Loucy (cell line): Measurements from ENCODE around the gene SUN1.
"Not testable (repeated sequence)": the region's sequence is repeated elsewhere in the genome, so short reads cannot be mapped to it uniquely, and the experiment has no call there.

Source experiments
- H2AFZ ChIP-seq: fragments of 200-600 bp; sonication (generic); 2 replicates; pipeline ENCODE4 v1.6.0; 2016; ENCODE audit warnings: antibody characterized with exemption, mild to moderate bottlenecking, low read length, moderate library complexity
- H3F3A ChIP-seq: fragments of 200-600 bp; 2 replicates; pipeline ENCODE4 v1.6.0; 2016; ENCODE audit warnings: antibody characterized with exemption, low read depth, mild to moderate bottlenecking
- H3K27me3 ChIP-seq: fragments of 200-600 bp; sonication (generic); 2 replicates; pipeline ENCODE4 v1.6.1; 2014; ENCODE audit warnings: low read length, mild to moderate bottlenecking; ENCODE audit not compliant: insufficient read depth, poor library complexity, severe bottlenecking
- H3K36me3 ChIP-seq: fragments of 200-600 bp; sonication (generic); 2 replicates; pipeline ENCODE4 v1.6.1; 2016; ENCODE audit warnings: low read length; ENCODE audit not compliant: insufficient read depth
- H3K4me1 ChIP-seq: fragments of 200-600 bp; sonication (generic); 2 replicates; pipeline ENCODE4 v1.5.1; 2014; ENCODE audit warnings: low read length, mild to moderate bottlenecking; ENCODE audit not compliant: insufficient read depth, poor library complexity, severe bottlenecking
- H3K4me2 ChIP-seq: fragments of 200-600 bp; sonication (generic); 2 replicates; pipeline ENCODE4 v1.6.0; 2014; ENCODE audit warnings: antibody characterized with exemption, low read length, low read depth, mild to moderate bottlenecking; ENCODE audit not compliant: poor library complexity, severe bottlenecking
- H3K4me3 ChIP-seq: fragments of 200-600 bp; sonication (generic); 2 replicates; pipeline ENCODE4 v1.5.1; 2014; ENCODE audit warnings: low read length, mild to moderate bottlenecking, mixed read lengths; ENCODE audit not compliant: poor library complexity, severe bottlenecking
- H3K79me2 ChIP-seq: fragments of 200-600 bp; sonication (generic); 2 replicates; pipeline ENCODE4 v1.6.1; 2014; ENCODE audit warnings: low read length; ENCODE audit not compliant: insufficient read depth
- H3K9ac ChIP-seq: fragments of 200-600 bp; sonication (generic); 2 replicates; pipeline ENCODE4 v1.6.0; 2014; ENCODE audit warnings: mild to moderate bottlenecking, low read depth, low read length, moderate library complexity; ENCODE audit not compliant: poor library complexity, severe bottlenecking
- H3K9me2 ChIP-seq: fragments of 200-600 bp; sonication (generic); replicated peaks from 2 replicates; pipeline ENCODE4 v1.6.1; 2016; ENCODE audit warnings: low read depth, low read length, mixed read lengths
- H3K9me3 ChIP-seq: fragments of 200-600 bp; sonication (generic); 2 replicates; pipeline ENCODE4 v1.6.1; 2014; ENCODE audit warnings: mild to moderate bottlenecking, antibody characterized with exemption, low read length, low read depth; ENCODE audit not compliant: insufficient read depth
- H4K20me1 ChIP-seq: fragments of 200-600 bp; sonication (generic); 2 replicates; pipeline ENCODE4 v1.6.0; 2014; ENCODE audit warnings: antibody characterized with exemption, low read length, mild to moderate bottlenecking; ENCODE audit not compliant: insufficient read depth, poor library complexity, severe bottlenecking
- CTCF ChIP-seq: fragments of 200-600 bp; sonication (generic); conservative IDR thresholded peaks from 2 replicates; pipeline ENCODE4 v1.5.1; 2014; ENCODE audit warnings: mild to moderate bottlenecking, antibody characterized with exemption, low read length
- EZH2phosphoT487 ChIP-seq: fragments of 200-600 bp; IDR thresholded peaks from 2 replicates; pipeline ENCODE4 v1.6.1; 2018; ENCODE audit warnings: antibody characterized with exemption, mild to moderate bottlenecking, moderate library complexity, borderline replicate concordance

Gene SUN1

GRCh38 chr7:802500-803242 lies 29.6 kb upstream of the SUN1 start:
- Histone ChIP-seq H3K9ac (no peak overlapping the region), H3K9me3 (no peaks in the 10 kb centered on the region), H2AFZ (no peak overlapping the region), H3K9me2 (no peaks in the 10 kb centered on the region), H3K4me3 (no peak overlapping the region), H3K4me2 (no peak overlapping the region), H4K20me1 (no peaks in the 10 kb centered on the region), H3K36me3 (no peaks in the 10 kb centered on the region), H3K79me2 (no peaks in the 10 kb centered on the region), H3K4me1 (no peaks in the 10 kb centered on the region), H3K27me3 (no peaks in the 10 kb centered on the region), H3F3A (no peaks in the 10 kb centered on the region)
- TF ChIP-seq EZH2phosphoT487 = no peak
- no peak for TF ChIP-seq CTCF

GRCh38 chr7:803243-803635 lies 29.0 kb upstream of the SUN1 start:
- Histone ChIP-seq H3K9me2 (no peaks in the 10 kb centered on the region), H3K4me1 (no peaks in the 10 kb centered on the region), H2AFZ (no peak overlapping the region), H3F3A (no peaks in the 10 kb centered on the region), H4K20me1 (no peaks in the 10 kb centered on the region), H3K4me2 (no peak overlapping the region), H3K79me2 (no peaks in the 10 kb centered on the region), H3K9ac (no peak overlapping the region), H3K9me3 (no peaks in the 10 kb centered on the region), H3K36me3 (no peaks in the 10 kb centered on the region), H3K4me3 (no peak overlapping the region), H3K27me3 (no peaks in the 10 kb centered on the region)
- TF ChIP-seq EZH2phosphoT487 (no peak), CTCF (no peak)

- H4K20me1 ChIP-seq, H3K9ac ChIP-seq, H3K79me2 ChIP-seq, H2AFZ ChIP-seq, H3K4me2 ChIP-seq, H3K9me3 ChIP-seq, H3F3A ChIP-seq, H3K9me2 ChIP-seq, H3K4me1 ChIP-seq, H3K36me3 ChIP-seq, H3K4me3 ChIP-seq, H3K27me3 ChIP-seq: not testable (repeated sequence)
Observed at GRCh38 chr7:803796-804195, 28.5 kb upstream of the SUN1 start.

- H3K4me2 ChIP-seq = no peak overlapping the region
- TF ChIP-seq CTCF (no peak), EZH2phosphoT487 (no peak)
- no peak overlapping the region for H2AFZ ChIP-seq
- H3K4me1 ChIP-seq = no peaks in the 10 kb centered on the region
- no peaks in the 10 kb centered on the region for H3K27me3 ChIP-seq
- H3K9me3 ChIP-seq = no peaks in the 10 kb centered on the region
- no peak overlapping the region for H3K9ac ChIP-seq
- no peaks in the 10 kb centered on the region for H3F3A ChIP-seq
- no peaks in the 10 kb centered on the region for H3K36me3 ChIP-seq
- H3K4me3 ChIP-seq = no peak overlapping the region
- H3K79me2 ChIP-seq = no peaks in the 10 kb centered on the region
- no peaks in the 10 kb centered on the region for H3K9me2 ChIP-seq
- no peaks in the 10 kb centered on the region for H4K20me1 ChIP-seq
Observed at GRCh38 chr7:805261-805660, 27.0 kb upstream of the SUN1 start.
